ENCODE data around the gene TPH2.

TPH2 gene

GRCh38 chr12:71938728-71939385 is at the start of gene TPH2:
TSS of gene TPH2 (plus strand) at chr12:71938845. CDS start at chr12:71938987, 142 bp downstream.
- peak; percentile 20 for DNase-seq (ENCODE audit: low spot score)

DNA sequence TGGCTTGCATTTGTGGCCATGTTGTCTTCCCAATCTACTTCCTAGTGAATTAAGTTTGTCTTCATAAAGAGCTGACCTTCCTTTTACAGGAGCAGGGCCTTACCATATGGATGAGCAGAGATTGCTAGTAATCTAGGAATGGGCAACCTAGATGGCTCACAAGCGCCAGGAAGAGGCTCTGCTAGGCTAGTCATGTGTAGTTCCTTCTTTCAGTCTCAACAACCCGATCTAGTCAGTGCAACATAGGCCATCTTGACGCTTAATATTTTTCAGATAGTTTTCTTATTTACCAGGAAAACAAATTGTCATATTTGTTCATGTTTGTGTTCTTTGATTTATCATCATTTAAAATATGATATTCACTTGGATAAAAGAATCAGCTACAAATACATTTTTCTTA is 48.2 kb upstream of the TPH2 start:
- DNase-seq (ENCODE audit: low spot score): no peak

DNA sequence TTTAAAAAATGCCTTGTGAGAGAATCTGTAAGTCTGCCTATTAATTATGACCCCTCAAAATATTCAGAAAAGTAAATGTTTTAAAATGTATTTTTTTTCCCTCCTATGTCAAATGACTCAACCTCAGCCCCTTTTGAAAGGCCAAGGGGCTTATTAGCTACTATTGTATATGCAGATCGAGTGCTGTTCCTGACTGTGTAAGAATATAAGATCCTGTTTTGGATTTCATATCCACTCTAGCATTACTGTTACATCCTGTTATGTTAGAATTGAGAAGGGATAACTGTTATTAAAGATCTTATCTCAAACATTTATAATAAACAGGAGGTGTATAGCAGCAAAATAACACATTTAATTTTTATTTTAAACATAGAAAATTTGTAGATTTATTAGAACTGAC is 46.6 kb upstream of the TPH2 start:
- no peak for DNase-seq (ENCODE audit: low spot score)

GRCh38 chr12:71896205-71896882 is 42.3 kb upstream of the TPH2 start:
- no peak for DNase-seq (ENCODE audit: low spot score)

DNA sequence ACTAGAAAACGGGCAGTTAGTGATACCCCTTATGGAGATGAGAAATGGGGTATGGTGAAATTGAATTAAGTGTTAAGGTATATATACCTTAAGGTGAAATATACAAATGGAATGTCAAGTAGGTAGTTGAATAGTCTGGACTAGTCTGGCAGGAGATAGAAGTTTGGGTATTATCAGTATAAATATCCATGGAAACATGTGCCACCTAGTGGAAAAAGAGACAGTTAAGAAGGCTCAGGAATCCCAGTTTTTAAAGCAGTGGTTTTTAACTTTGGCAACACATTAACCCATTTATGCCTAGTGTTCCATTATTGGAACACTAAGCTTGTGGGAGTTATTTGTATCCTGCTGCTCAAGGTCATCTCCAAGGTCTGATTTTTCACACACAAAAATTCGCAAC is 38.6 kb upstream of the TPH2 start:
- DNase-seq (ENCODE audit: low spot score): no peak

GRCh38 chr12:71904629-71905028 is 34.0 kb upstream of the TPH2 start:
- DNase-seq (ENCODE audit: low spot score): no peak

DNA sequence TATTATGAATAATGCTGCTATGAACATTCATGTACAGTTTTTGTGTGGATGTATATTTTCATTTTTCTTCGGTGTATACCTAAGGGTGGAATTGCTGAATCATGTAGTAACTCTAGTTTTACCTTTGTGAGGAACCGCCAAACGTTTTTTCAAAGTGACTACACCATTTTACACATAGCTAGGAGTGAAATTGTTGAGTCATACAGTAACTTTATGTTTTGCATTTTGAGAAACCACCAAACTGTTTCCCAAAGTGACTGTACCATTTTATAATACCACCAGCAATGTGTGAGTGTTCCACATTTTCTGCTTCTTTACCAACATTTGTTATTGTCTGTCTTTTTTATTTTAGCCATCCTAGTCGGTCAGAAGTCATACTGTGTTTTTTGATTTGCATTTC is 3.1 kb upstream of the TPH2 start:
- DNase-seq (ENCODE audit: low spot score): no peak

- DNase-seq (ENCODE audit: low spot score): no peak
These were observed 1.4 kb downstream of the TPH2 start for GRCh38 chr12:71940068-71940467.

DNA sequence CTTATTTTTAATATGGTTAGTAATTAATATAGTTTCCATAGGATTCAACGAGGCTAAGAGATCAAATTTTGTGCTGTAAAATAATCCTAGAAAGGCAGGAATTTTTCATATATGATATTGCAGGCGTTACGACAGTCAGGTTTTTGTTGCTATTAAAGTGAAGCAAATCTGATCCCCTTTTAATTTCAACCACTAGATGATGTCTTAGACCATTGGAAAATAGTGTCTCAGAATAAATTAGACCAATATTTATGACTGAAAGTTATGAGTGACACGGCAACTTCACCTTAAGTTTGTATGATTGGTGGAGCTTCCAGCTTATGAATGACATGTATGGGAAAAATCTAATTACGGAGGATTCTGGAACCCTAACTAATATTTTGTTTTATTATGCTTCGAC is 2.5 kb downstream of the TPH2 start:
- DNase-seq (ENCODE audit: low spot score): no peak

- no peak for DNase-seq (ENCODE audit: low spot score)
These were observed 3.6 kb downstream of the TPH2 start for GRCh38 chr12:71942259-71942658.

DNA sequence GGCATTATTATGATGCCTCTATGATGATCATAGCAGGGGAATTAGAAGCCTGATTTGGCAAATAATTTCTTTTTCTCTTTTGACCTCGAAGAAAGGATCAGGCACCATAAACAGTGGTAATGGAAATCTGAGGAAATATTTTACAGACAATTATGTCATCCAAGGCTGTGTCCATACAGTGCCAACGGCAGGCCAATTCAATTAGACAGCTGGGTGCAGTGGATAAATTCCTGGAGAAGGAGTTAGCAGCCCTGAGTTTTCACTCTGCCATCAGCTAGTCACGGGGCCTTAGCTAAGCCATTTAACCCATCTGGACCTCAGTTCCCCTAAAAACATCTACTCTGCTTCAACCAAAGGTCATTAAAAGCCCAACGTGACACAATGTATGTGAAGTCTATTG is 4.1 kb downstream of the TPH2 start:
- no peak for DNase-seq (ENCODE audit: low spot score)

- no peak for DNase-seq (ENCODE audit: low spot score)
These were observed 6.5 kb downstream of the TPH2 start for GRCh38 chr12:71945121-71945520.

- DNase-seq (ENCODE audit: low spot score): no peak
These were observed 7.2 kb downstream of the TPH2 start for GRCh38 chr12:71945883-71946282.

GRCh38 chr12:71947645-71948105 is 9.0 kb downstream of the TPH2 start:
- DNase-seq (ENCODE audit: low spot score): no peak

- DNase-seq (ENCODE audit: low spot score): no peak
These were observed 9.7 kb downstream of the TPH2 start for GRCh38 chr12:71948390-71948789.

DNA sequence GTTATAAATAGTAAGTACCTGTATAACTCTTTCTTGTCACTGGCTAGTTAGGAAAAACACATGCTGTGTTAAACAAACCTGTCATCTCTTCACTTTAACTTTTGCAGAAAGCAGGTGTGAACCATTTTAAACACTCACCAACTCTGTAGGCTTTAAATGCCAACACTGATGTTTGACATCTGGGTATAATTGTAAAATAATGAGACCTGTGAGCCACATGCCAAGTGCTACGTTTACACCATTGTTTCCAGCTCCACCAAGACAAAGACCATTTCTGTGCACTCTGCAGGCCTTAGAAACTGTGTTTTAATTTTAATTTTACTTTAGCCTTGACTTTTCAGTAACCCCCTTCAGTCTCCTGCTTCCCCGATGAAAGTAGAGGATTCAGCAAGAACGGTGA is 11.0 kb downstream of the TPH2 start:
- no peak for DNase-seq (ENCODE audit: low spot score)

- DNase-seq (ENCODE audit: low spot score): no peak
These were observed 11.8 kb downstream of the TPH2 start for GRCh38 chr12:71950404-71950803.

- no peak for DNase-seq (ENCODE audit: low spot score)
These were observed 12.2 kb downstream of the TPH2 start for GRCh38 chr12:71950819-71951218.

DNA sequence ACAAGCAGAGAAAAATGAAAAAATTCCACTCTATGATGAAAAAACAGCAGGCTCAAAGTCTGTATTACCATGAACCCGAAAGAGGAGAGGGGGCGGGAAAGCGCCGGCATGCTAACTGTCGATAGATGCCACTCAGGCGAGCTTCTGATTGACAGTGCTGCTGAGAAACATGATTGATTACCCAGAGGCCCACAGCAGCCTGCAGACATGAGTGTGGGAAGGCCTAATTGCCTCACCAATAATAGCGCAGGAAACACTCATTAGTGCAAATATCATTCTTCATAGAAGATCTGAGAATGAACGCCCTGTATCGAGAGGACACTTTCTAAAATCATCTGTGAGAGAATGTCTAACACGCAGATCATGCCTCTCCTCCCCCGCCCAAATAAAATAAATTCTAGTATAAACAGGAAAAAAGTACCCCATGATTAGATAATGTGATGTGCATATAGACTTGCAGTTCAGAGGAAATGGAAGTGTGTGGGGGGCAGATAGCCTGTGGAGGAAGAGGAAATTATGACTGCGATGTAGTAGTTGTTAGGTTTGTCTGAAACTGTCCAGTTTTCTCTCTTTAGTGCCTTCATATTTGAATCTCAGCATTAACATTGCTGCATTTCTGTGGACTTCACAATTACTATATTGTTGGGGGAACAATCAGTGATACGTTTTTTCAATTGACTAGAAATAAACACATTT is 15.6 kb downstream of the TPH2 start:
- peak; percentile 27 for DNase-seq (ENCODE audit: low spot score)

DNA sequence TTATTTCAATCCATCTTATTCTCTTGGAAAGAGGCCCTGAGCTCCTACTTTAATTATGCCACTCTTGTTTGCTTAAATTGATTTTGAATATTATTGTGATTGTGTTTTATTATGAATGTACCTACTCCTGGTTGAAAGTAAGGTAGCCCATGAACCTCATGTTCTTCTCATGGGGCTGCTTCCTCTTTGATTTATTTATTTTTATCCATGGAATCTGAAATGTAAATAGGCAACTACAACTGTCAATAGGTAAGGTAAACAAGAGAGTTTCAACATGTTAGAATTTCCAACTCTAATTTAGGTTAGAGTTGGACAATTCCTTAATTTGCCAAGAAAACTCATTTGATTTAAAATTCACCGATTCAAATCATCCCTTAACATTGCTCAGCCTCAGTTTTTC is 16.2 kb downstream of the TPH2 start:
- no peak for DNase-seq (ENCODE audit: low spot score)

DNA sequence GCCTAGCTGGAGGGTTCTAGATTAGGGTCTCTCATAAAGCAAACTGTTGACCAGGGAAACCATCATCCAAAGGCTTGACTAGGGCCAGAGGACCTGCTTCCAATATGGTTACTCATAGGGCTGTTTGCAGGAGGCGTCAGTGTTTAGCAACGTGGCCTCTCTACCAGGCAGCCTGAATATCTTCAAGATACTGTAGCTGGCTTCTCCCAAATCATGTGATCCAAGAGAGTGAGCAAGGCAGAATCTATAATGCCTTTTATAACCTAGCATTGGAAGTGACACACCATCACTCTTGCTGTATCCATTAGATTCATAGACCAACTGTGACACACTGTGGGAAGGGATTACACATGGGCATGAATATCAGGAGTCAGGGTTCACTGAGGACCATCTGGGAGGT is 17.3 kb downstream of the TPH2 start:
- DNase-seq (ENCODE audit: low spot score): no peak

DNA sequence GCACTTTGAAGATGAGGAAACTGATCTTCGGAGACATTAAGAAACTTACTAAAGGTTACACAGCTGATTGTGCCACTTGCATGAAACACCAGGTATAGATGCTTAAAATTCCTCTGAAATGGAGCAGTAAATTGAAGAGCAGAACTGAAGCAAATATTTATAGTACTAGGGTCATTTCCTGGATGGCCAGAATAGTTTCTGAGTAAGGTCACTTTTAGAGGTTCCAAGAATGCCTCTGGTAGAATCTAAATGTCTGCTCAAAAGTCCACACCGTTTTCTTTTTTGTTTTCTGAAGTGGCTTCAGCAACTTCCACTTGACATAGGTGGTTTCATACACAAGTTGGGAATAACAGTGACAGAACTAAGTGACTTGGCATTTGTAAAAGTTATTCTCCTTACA is 19.4 kb downstream of the TPH2 start:
- no peak for DNase-seq (ENCODE audit: low spot score)

DNA sequence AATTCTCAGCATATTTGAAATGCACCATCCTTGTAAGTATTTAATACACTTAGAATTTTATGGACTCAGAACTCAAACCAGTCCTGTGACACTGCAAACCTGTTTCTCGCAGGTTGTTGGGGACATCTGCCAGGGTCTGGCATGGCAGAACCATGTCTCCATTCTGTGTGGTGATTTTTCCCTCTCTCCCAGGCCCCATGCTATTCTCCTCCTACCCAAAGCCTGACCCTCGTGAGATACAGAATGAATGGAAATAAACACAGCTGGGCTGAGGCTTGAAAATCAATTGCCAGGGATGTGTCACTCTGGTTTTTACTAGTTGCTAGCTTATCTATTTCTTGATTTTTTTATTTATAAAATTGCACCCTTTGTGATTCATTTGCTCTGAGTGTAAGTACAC is 19.8 kb downstream of the TPH2 start:
- no peak for DNase-seq (ENCODE audit: low spot score)

All from putamen (tissue), 1 donor.